Measurements from ENCODE around the gene ING1.

- TF ChIP-seq CTCF (conservative IDR thresholded peaks at IDR 0.05; ENCODE audit: low read depth, low read length) (no peak), POLR2A (IDR thresholded peaks at IDR 0.05; ENCODE audit: low read depth, low read length) (no peak), MAFK (IDR thresholded peaks at IDR 0.05; ENCODE audit: low read depth, low read length) (no peak), BHLHE40 (IDR thresholded peaks at IDR 0.05; ENCODE audit: low read depth, low read length) (no peak), MAZ (IDR thresholded peaks at IDR 0.05; ENCODE audit: borderline replicate concordance, low read depth, low read length) (no peak), CEBPB (IDR thresholded peaks at IDR 0.05; ENCODE audit: low read depth, low read length) (no peak), RFX5 (IDR thresholded peaks at IDR 0.05; ENCODE audit: low read depth, low read length) (no peak), RCOR1 (IDR thresholded peaks at IDR 0.05; ENCODE audit: insufficient replicate concordance, low read length) (no peak), FOS (IDR thresholded peaks at IDR 0.05; ENCODE audit: low read depth, low read length) (no peak), ELK1 (IDR thresholded peaks at IDR 0.05; ENCODE audit: borderline replicate concordance, low read depth, low read length) (no peak)
These were observed 32.9 kb downstream of the ING1 start for GRCh38 chr13:110746438-110746837.

Data from IMR-90 (cell line).